PC-3 (cell line): Measurements from ENCODE around the gene AQP2. TPM values are rescaled to one million over a fixed set of nuclear protein-coding genes. Genes with fewer than 3 reads are reported as not detected.

ENCODE experiments used
- ATAC-seq: fragments of 200-7000 bp; cut with Tn5 transposase; 2 replicates; pipeline ENCODE4 v1.9.1; 2020; ENCODE audit warnings: mild to moderate bottlenecking, moderate library complexity
- BruUV-seq: library from RNA; stranded (reverse); fragments of 400-500 nt; replicated peaks from 2 replicates; lab custom pipeline; 2021; lab: Mats Ljungman, UMichigan
- CTCF ChIA-PET: fragments of 300-600 bp; sonication (Branson Sonifier 250); formaldehyde crosslinking; loops from one replicate; lab custom pipeline; 2022; ENCODE audit warnings: antibody characterized with exemption; lab: Charles Lee
- POLR2A ChIA-PET: fragments of 300-600 bp; sonication (Branson Sonifier 250); formaldehyde crosslinking; loops from one replicate; lab custom pipeline; 2022; ENCODE audit warnings: antibody characterized with exemption; ENCODE audit not compliant: unreplicated experiment; lab: Charles Lee
- DNase-seq: peaks from one replicate; pipeline ENCODE4 v3.0.0-alpha.2; 2015
- H2AFZ ChIP-seq: fragments of 300-600 bp; sonication (generic); 2 replicates; pipeline ENCODE4 v1.6.0; 2016; ENCODE audit warnings: antibody characterized with exemption, low read length
- H3F3A ChIP-seq: fragments of 300-600 bp; sonication (generic); one replicate; pipeline ENCODE4 v1.6.0; 2017; ENCODE audit warnings: antibody characterized with exemption, low read length, control low read depth, mild to moderate bottlenecking; ENCODE audit not compliant: unreplicated experiment
- H3K27ac ChIP-seq: fragments of 300-600 bp; sonication (generic); 2 replicates; pipeline ENCODE4 v1.5.1; 2016; ENCODE audit warnings: mild to moderate bottlenecking, low read length
- H3K27me3 ChIP-seq: fragments of 300-600 bp; sonication (generic); 2 replicates; pipeline ENCODE4 v1.6.1; 2016; ENCODE audit warnings: low read length, mixed read lengths
- H3K36me3 ChIP-seq: fragments of 300-600 bp; sonication (generic); 2 replicates; pipeline ENCODE4 v1.6.1; 2016; ENCODE audit warnings: low read depth, mixed run types, low read length, mixed read lengths
- H3K4me1 ChIP-seq: fragments of 300-600 bp; sonication (generic); 2 replicates; pipeline ENCODE4 v1.5.1; 2016; ENCODE audit warnings: low read length; ENCODE audit not compliant: insufficient read depth
- H3K4me2 ChIP-seq: fragments of 300-600 bp; sonication (generic); 2 replicates; pipeline ENCODE4 v1.6.0; 2016; ENCODE audit warnings: low read length
- H3K4me3 ChIP-seq: fragments of 300-600 bp; sonication (generic); 2 replicates; pipeline ENCODE4 v1.5.1; 2016; ENCODE audit warnings: mild to moderate bottlenecking, low read length, mixed read lengths
- H3K79me2 ChIP-seq: fragments of 300-600 bp; sonication (generic); 2 replicates; pipeline ENCODE4 v1.6.1; 2017; ENCODE audit warnings: low read length, mixed read lengths
- H3K9ac ChIP-seq: fragments of 300-600 bp; sonication (generic); 2 replicates; pipeline ENCODE4 v1.6.0; 2016; ENCODE audit warnings: mild to moderate bottlenecking, low read length
- H3K9me2 ChIP-seq: fragments of 300-600 bp; sonication (generic); replicated peaks from 2 replicates; pipeline ENCODE4 v1.6.1; 2016; ENCODE audit warnings: mixed run types, low read length, mixed read lengths
- H3K9me3 ChIP-seq: fragments of 300-600 bp; sonication (generic); 2 replicates; pipeline ENCODE4 v1.6.1; 2016; ENCODE audit warnings: low read length, mixed read lengths
- H4K20me1 ChIP-seq: fragments of 300-600 bp; sonication (generic); 2 replicates; pipeline ENCODE4 v1.6.1; 2016; ENCODE audit warnings: low read length, mixed read lengths
- EZH2 ChIP-seq: fragments of 300-600 bp; sonication (generic); IDR thresholded peaks from one replicate; pipeline ENCODE4 v1.6.1; 2017; ENCODE audit warnings: antibody characterized with exemption, mild to moderate bottlenecking, low read length; ENCODE audit not compliant: unreplicated experiment
- EZH2phosphoT487 ChIP-seq: fragments of 300-600 bp; sonication (generic); IDR thresholded peaks from 2 replicates; pipeline ENCODE4 v1.6.1; 2018; ENCODE audit warnings: mild to moderate bottlenecking, antibody characterized with exemption, low read length, borderline replicate concordance
- intact Hi-C: fragments of 100-400 bp; cut with micrococcal nuclease; formaldehyde crosslinking; loops from 2 replicates; pipeline ENCODE4 v1.9.0; 2023
- total RNA-seq: library from RNA; depleted of rRNA; stranded (reverse); fragments of >200 nt; gene quantifications from 2 replicates; pipeline ENCODE4 v1.2.3, GENCODE V29; 2014
- TF ChIP-seq, protein P1 (sequence below): fragments of 300-600 bp; sonication (generic); conservative IDR thresholded peaks from 2 replicates; pipeline ENCODE4 v1.5.1; 2017; ENCODE audit warnings: antibody characterized with exemption, low read depth, mild to moderate bottlenecking, low read length

AQP2 gene
- total RNA-seq, 1 experiment from 2014 or later = not detected

DNA sequence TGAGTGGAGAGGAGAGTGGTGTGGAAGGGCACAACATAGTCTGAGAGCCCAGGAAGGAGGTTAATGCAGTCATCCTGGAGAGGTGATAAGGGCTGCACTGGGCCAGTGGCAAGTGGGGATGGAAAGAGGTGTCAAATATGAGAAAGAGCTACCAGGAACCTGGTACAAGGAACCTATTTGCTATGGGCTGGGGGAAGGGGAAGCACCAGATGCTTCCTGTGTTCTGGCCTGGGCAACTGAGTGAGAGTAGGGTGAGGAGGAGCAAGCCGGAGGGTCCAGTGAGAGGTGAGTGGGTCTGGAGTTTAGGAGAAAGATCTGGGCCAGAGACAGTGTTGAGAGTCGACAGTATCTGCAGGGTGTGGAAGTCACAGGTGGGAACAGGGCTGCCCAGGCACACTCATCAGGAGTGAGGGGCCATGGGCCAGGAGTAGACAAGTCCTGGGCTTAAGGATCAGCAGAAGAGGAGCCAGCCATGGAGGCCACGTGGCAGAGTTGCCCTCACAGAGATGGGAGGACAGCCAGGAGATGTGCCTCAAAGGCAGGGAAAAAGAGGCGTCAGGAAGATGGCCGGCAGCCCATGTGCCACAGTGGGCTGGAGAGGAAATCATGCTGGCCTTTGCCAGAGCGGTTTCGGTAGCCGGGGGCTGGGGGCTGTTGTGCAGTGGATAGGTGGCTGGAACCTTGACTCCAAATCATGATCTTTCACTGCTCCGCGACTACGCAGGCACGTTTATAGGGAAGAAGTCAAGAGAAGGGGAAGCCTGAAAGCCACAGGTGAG, 19.3 kb downstream of the AQP2 start:
- intact Hi-C loops = loop anchor here (10.0 kb wide), 2 partner anchors 105 to 195 kb away; no protein-coding TSS in a partner anchor
- Histone ChIP-seq H3K4me2 (no peak overlapping the region), H3K4me3 (no peak overlapping the region), H3K79me2 (no peaks in the 10 kb centered on the region), H3K9ac (no peak overlapping the region), H3K27ac (no peak overlapping the region), H3K27me3 (no peaks in the 10 kb centered on the region), H2AFZ (no peak overlapping the region), H3F3A (no peaks in the 10 kb centered on the region), H3K9me3 (no peaks in the 10 kb centered on the region), H4K20me1 (no peaks in the 10 kb centered on the region), H3K4me1 (peaks cover 3% of the 10 kb centered on the region; the same call in 1 of the 2 replicates), H3K36me3 (no peaks in the 10 kb centered on the region), H3K9me2 (no peaks in the 10 kb centered on the region)
- no TSS peak for BruUV-seq
- TF ChIP-seq, protein P1, sequence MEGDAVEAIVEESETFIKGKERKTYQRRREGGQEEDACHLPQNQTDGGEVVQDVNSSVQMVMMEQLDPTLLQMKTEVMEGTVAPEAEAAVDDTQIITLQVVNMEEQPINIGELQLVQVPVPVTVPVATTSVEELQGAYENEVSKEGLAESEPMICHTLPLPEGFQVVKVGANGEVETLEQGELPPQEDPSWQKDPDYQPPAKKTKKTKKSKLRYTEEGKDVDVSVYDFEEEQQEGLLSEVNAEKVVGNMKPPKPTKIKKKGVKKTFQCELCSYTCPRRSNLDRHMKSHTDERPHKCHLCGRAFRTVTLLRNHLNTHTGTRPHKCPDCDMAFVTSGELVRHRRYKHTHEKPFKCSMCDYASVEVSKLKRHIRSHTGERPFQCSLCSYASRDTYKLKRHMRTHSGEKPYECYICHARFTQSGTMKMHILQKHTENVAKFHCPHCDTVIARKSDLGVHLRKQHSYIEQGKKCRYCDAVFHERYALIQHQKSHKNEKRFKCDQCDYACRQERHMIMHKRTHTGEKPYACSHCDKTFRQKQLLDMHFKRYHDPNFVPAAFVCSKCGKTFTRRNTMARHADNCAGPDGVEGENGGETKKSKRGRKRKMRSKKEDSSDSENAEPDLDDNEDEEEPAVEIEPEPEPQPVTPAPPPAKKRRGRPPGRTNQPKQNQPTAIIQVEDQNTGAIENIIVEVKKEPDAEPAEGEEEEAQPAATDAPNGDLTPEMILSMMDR = no peak
- TF ChIP-seq EZH2phosphoT487 (no peak), EZH2 (no peak)
- ChIA-PET CTCF (no interaction called here), POLR2A (no interaction called here)
- DNase-seq (no peak), ATAC-seq (no peak)

- CTCF ChIA-PET = no interaction called here
- no peaks in the 10 kb centered on the region for H3F3A ChIP-seq
- POLR2A ChIA-PET = no interaction called here
- H3K36me3 ChIP-seq = no peaks in the 10 kb centered on the region
- no peak overlapping the region for H3K4me3 ChIP-seq
- no peaks in the 10 kb centered on the region for H3K9me2 ChIP-seq
- H3K27me3 ChIP-seq = no peaks in the 10 kb centered on the region
- no peak overlapping the region for H3K4me2 ChIP-seq
- no peaks in the 10 kb centered on the region for H4K20me1 ChIP-seq
- H2AFZ ChIP-seq = no peak overlapping the region
- H3K9ac ChIP-seq = no peak overlapping the region
- no TSS peak for BruUV-seq
- TF ChIP-seq EZH2phosphoT487 = no peak
- TF ChIP-seq, protein P1 = no peak
- TF ChIP-seq EZH2 = no peak
- ATAC-seq (no peak), DNase-seq (no peak)
- peaks cover 3% of the 10 kb centered on the region; the same call in 1 of the 2 replicates for H3K4me1 ChIP-seq
- H3K27ac ChIP-seq = no peak overlapping the region
- no peaks in the 10 kb centered on the region for H3K9me3 ChIP-seq
- intact Hi-C loops = no loop called here
- H3K79me2 ChIP-seq = no peaks in the 10 kb centered on the region
Observed at GRCh38 chr12:49970658-49971057, 20.1 kb downstream of the AQP2 start.

- no peak for TF ChIP-seq EZH2phosphoT487
- TF ChIP-seq, protein P1 = no peak
- no peak for TF ChIP-seq EZH2
- no peaks in the 10 kb centered on the region for H3K9me2 ChIP-seq
- ATAC-seq (no peak), DNase-seq (no peak)
- H3K4me1 ChIP-seq = peaks cover 3% of the 10 kb centered on the region; the same call in 1 of the 2 replicates
- BruUV-seq = no TSS peak
- no peaks in the 10 kb centered on the region for H3K36me3 ChIP-seq
- H3K4me2 ChIP-seq = no peak overlapping the region
- H3K9me3 ChIP-seq = no peaks in the 10 kb centered on the region
- ChIA-PET CTCF (interaction anchor here (0.6 kb wide), 1 partner anchor 66 kb away, joined by 3 read pairs; no protein-coding TSS in a partner anchor), POLR2A (no interaction called here)
- intact Hi-C loops = no loop called here
- no peaks in the 10 kb centered on the region for H4K20me1 ChIP-seq
- H3K27me3 ChIP-seq = no peaks in the 10 kb centered on the region
- no peaks in the 10 kb centered on the region for H3K79me2 ChIP-seq
- no peaks in the 10 kb centered on the region for H3F3A ChIP-seq
- no peak overlapping the region for H3K4me3 ChIP-seq
- no peak overlapping the region for H2AFZ ChIP-seq
- no peak overlapping the region for H3K27ac ChIP-seq
- H3K9ac ChIP-seq = no peak overlapping the region
Observed at GRCh38 chr12:49971141-49971540, 20.6 kb downstream of the AQP2 start.
